22Rv1 (cell line): ENCODE measurements around the gene FRAS1.

Experiments
- ZFX ChIP-seq: fragments of 450-650 bp; IDR thresholded peaks from 2 replicates; pipeline ENCODE4 v1.6.1; 2017; ENCODE audit warnings: antibody characterized with exemption, borderline replicate concordance
- TF ChIP-seq, protein P1 (sequence below): fragments of 450-650 bp; IDR thresholded peaks from 2 replicates; pipeline ENCODE4 v1.5.1; 2017; ENCODE audit warnings: mild to moderate bottlenecking

DNA sequence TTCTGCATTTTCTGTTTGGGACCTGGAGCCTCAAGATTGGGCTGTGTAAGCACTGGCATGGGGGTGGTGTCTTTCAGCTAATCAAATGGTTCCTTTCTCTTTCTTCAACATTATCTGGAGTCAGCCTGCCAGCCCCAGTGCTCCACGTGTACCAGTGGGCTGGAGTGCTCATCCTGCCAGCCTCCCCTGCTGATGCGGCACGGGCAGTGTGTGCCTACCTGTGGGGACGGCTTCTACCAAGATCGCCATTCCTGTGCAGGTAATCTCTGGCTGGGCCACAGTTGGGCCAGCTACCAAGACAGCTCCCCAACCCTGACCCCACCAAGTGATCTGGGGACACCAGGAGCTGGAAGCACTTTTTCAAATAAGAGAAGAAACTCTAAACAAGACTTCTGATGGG is 229.2 kb downstream of the FRAS1 start:
- TF ChIP-seq, protein P1, sequence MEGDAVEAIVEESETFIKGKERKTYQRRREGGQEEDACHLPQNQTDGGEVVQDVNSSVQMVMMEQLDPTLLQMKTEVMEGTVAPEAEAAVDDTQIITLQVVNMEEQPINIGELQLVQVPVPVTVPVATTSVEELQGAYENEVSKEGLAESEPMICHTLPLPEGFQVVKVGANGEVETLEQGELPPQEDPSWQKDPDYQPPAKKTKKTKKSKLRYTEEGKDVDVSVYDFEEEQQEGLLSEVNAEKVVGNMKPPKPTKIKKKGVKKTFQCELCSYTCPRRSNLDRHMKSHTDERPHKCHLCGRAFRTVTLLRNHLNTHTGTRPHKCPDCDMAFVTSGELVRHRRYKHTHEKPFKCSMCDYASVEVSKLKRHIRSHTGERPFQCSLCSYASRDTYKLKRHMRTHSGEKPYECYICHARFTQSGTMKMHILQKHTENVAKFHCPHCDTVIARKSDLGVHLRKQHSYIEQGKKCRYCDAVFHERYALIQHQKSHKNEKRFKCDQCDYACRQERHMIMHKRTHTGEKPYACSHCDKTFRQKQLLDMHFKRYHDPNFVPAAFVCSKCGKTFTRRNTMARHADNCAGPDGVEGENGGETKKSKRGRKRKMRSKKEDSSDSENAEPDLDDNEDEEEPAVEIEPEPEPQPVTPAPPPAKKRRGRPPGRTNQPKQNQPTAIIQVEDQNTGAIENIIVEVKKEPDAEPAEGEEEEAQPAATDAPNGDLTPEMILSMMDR = no peak
- TF ChIP-seq ZFX = no peak
